Left ventricle myocardium superior (tissue), 1 donor: ENCODE results near the gene PDZRN3. TPM values are rescaled to one million over a fixed set of nuclear protein-coding genes. Genes with fewer than 3 reads are reported as not detected.
A peak's percentile ranks its signal among the peaks of the same experiment; 100 is the strongest.

Experiments used
- ATAC-seq: fragments of 200-7000 bp; cut with Tn5 transposase; one replicate; pipeline ENCODE4 v1.9.1; 2020; ENCODE audit warnings: mild to moderate bottlenecking, moderate library complexity
- DNase-seq: peaks from one replicate; pipeline ENCODE4 v3.0.0-alpha.2; 2020
- intact Hi-C: fragments of 100-400 bp; cut with micrococcal nuclease; formaldehyde crosslinking; loops from one replicate; pipeline ENCODE4 v1.11.0; 2022
- total RNA-seq: library from RNA; stranded (reverse); fragmentation: NEBNext Ultra II Directional; extraction: Animal tissue kit (Norgen Biotek cat#: 25700); gene quantifications from one replicate; pipeline ENCODE4 v1.2.1, GENCODE V29; 2021
- donor health status: DM: no; HTN: yes; CAD: no; lungs with severe emphysema.

Gene PDZRN3
- total RNA-seq, 1 donor from 2014 or later, result 147 TPM

DNA sequence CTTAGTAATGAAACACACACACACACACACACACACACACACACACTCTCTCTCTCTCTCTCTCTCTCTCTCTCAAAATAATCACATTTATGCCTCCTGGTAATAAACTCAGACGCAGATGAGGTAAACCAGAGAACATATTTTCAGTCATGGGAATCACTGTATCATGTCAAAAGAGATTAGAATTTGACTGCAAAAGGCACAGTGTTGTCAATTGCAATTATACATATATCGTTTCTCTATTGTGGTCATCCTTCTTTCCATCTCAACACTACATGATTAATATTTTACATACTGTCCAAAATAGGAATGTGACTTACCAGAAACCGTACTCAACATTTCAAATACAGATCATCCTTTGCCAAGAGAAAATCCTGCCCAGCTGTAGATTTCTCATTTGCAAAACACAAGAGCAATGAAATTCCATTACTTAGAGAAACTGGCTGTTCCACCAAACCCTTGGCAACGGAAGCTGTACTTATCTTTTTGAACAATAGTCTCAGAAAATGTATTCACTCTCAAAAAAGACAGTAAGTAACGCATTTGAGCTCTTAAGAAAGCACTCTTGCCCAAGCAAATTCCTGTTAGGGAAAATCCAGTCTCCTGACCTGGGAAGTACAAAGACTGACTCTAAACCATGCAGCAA, 24.3 kb downstream of the PDZRN3 start:
- intact Hi-C loops, result no loop called here
- ATAC-seq, result peak; percentile 25
- DNase-seq, result no peak

DNA sequence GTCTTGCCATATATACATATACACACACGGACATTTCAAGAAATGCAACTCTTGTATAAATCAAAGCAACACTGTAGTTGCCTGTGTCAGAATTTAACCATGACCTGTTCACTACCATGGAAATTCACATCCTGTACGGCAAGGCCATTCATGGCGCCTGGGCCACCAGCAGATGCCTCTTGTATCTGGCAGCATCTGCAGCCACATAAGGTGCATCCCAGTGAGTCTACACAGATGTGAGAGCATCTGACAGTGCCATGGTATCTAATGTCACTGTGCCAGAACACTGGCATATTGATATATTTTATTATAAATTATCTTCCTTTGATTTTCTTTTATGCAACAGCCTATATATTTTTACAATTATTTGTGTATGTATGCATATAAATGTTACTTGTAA, 25.1 kb downstream of the PDZRN3 start:
- ATAC-seq, result no peak
- intact Hi-C loops, result no loop called here
- no peak for DNase-seq

- no peak for DNase-seq
- ATAC-seq, result no peak
- intact Hi-C loops, result no loop called here
These were observed 27.3 kb downstream of the PDZRN3 start for GRCh38 chr3:73597476-73597875.

- intact Hi-C loops, result no loop called here
- ATAC-seq (peak; percentile 50), DNase-seq (no peak)
These were observed 32.3 kb downstream of the PDZRN3 start for GRCh38 chr3:73592154-73593144.

DNA sequence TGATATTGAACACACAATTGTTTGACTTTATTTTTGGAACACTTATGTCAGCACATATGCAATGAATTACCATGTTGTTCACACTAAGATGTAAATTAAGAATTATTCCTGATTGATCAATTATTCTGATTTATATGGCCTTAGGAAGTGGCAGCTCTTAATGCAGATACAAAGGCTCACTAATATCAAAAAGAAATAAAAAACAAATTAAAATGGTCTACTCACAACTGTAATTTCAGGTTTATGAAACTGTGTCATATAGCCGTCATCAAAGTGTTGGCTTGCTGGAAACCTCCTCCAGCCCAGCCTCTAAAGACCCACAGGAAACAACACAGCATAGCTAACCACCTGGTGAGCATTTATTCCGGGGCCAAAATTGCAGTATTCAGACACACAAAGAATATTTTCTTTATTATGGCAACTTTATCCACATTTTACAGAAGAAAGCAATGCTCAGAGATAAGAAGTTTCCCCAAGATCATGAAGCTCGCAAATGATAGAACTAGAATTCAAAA, 33.4 kb downstream of the PDZRN3 start:
- intact Hi-C loops, result no loop called here
- DNase-seq, result no peak
- ATAC-seq, result no peak

- intact Hi-C loops, result no loop called here
- peak; percentile 5 for ATAC-seq
- no peak for DNase-seq
These were observed 38.1 kb downstream of the PDZRN3 start for GRCh38 chr3:73586628-73587027.

DNA sequence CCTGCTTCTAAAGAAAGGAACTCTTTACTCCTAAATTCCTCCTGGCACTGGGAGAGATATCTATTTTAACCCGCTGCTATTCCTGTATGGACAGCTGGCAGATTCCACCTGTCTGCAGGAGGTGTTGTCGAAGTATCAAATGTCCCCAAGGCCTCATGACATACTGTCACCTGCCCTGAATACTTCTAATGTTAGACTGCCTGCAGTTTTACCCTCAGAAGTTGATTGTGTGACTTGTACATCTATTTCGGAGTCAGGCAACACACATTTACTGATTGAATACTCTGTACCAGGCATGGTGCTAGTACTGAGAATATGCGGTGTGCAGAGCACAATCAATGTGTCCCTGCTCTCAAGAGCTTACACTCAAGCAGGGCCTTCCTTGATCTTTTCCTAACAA, 38.6 kb downstream of the PDZRN3 start:
- intact Hi-C loops, result no loop called here
- DNase-seq, result no peak

DNA sequence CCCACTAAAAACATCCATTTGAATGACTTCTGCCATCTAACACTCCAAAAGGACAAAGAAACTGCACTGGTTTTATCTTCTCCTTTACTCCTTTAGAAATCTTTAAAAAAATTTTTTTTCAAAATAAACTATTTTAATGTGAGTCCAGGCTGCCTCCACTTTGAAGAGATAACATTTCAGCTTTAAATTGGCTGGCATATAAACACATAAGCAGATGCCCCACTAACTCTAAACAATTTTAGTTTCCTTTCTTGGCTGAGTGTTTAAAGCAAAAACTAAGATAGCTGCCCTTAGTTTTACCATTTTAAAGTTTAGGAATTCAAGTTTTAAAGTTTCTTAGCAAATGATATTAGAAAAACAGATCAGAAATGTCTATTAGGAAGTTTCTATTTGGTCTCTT, 39.9 kb downstream of the PDZRN3 start:
- intact Hi-C loops, result no loop called here
- DNase-seq (no peak), ATAC-seq (no peak)

More for the DNA sequence above, 38.6 kb downstream of the PDZRN3 start:
- peak; percentile 94 for ATAC-seq

GRCh38 chr3:73582535-73582934, 42.2 kb downstream of the PDZRN3 start:
- intact Hi-C loops, result no loop called here

DNA sequence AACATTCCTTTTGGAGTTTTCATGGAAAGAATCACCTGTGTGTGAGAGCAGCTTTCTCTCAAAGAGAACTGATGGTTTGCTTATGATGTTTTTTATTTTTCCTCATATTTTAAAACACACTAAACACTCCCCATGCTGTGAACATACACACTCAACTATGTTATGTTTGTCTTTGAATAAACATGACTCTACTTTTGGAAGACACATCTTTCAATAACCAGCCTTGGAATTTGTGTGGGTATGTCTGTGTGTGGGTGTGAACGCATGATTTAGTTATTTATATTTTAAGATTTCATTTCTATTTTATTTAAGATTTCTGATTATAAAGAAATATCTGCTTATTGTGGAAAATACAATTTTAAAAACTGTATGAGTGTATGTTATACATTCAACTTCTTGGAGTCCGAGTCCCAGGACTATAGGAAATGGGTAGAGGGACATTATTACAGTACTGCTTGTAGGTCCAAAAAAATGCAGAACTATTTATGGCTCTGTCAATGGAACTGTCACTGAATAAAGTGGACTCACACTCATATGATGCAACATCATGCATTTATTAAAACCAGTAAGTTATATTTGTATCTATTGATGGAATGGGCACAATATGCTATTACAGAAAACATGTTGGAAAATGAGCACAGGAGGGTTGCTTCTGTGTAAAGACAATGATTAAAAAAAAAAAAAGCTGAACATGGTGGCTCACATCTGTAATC, 43.5 kb downstream of the PDZRN3 start:
- intact Hi-C loops, result no loop called here
- ATAC-seq, result no peak
- no peak for DNase-seq

More at GRCh38 chr3:73582535-73582934, 42.2 kb downstream of the PDZRN3 start:
- ATAC-seq, result no peak
- no peak for DNase-seq

- ATAC-seq (no peak), DNase-seq (no peak)
These were observed 44.4 kb downstream of the PDZRN3 start for GRCh38 chr3:73580343-73580742.

GRCh38 chr3:73577704-73578103, 47.0 kb downstream of the PDZRN3 start:
- ATAC-seq (no peak), DNase-seq (no peak)
- intact Hi-C loops, result no loop called here

More at GRCh38 chr3:73580343-73580742, 44.4 kb downstream of the PDZRN3 start:
- intact Hi-C loops, result no loop called here

DNA sequence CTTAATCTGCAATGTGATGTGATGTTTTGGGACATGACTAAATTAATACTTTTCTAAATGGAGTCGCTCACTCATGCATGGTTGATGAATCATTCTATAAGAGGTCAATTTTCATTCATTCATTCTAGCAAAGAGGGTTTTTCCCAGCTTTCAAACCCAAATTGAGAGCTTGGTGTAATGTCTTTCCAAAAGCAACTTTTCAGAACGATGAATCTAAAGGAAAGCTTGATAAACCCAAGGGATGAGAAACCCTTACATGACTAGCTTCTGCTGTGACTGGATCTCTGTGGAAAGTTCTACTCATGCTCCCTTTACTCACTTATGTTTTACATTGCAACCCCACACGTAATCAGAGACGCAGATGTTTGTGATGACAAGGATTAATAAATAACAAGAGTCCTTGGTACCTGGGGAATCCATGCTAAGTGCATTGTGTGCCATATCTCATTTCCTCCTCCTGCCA, 47.7 kb downstream of the PDZRN3 start:
- ATAC-seq, result no peak
- no peak for DNase-seq
- intact Hi-C loops, result no loop called here

DNA sequence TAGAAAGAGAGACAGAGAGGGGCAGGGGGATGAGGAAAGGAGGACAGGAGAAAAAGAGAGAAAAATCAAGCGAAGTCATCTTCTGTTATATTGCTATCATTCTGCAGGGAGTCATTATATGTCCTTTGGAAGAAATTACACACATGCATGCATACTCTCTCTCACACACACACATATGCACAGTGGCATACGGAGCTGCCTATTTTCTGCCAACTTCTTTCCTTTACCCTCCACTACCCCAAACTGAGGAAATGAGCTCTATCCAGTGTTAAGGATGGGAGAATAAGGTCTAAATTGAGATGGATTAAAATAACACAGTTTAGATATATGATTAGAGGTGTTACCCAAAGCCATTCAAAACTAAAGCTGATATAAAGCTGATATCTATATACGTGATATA, 48.8 kb downstream of the PDZRN3 start:
- ATAC-seq, result no peak
- no peak for DNase-seq
- intact Hi-C loops, result no loop called here

DNA sequence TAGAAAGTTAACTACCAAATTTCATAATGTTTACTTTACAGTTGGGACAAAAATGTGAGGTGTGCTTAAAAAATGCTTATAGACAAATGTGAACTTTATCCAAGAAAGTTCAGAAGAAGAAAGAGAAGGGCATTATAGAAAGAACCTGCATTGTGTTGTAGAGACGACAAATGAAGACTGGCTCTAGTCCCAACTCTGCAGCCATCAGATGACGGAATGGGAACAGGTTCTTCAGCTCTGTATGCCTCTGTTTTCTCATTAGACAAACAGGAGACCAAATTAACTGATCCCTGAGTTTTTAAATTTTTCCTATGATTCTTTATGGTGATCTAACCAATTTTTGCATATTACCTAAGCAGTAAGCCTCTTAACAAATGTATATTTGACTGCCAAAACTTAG, 49.2 kb downstream of the PDZRN3 start:
- DNase-seq (no peak), ATAC-seq (peak; percentile 55)
- intact Hi-C loops, result no loop called here

DNA sequence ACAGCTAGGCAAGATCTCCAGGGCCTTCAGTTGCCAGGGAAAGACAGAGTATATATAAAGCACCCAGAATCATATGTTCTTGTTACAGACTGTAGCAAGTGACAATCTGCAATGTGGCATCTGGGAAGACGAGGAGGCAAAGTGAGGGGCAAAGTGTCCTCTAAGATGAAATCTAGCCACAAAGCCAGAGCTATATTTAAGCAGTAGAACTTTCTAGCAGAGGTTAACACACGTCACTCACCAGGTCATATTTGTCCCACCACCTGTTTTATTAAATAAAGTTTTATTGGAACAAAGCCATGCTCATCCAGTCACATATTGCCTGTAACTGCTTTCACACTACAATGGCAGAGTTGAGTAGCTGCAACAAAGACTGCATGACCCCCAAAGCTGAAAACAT, 51.5 kb downstream of the PDZRN3 start:
- no peak for DNase-seq
- intact Hi-C loops, result no loop called here
- no peak for ATAC-seq

- ATAC-seq, result no peak
- DNase-seq, result no peak
- intact Hi-C loops, result no loop called here
These were observed 52.4 kb downstream of the PDZRN3 start for GRCh38 chr3:73572368-73572767.

DNA sequence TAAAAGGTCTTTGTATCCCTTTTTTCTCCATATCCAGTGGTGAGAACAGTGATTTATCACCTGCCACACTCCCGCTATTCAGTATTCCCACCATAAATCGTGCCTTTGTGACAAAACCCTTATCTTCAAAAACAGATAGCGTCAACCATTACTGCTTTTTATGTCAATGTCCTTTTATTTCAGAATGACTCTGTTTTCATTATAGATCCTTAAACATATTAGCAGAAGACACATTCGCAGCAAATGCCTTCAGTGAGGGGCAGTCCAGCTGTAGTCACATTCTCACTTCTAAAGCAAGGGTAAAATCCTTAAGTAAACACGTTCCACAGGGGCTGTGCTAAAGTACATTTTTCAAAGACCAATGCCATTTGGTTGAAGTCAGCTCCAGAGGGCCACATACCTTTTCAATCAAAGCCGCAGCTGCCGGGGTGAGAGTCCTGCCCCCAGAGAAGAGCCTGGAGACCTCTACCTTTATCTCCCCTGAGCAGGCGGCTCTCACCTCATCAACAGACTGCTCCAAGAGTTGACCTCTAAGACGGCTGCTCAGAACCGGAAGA, 53.4 kb downstream of the PDZRN3 start:
- ATAC-seq, result no peak
- intact Hi-C loops, result no loop called here
- no peak for DNase-seq

DNA sequence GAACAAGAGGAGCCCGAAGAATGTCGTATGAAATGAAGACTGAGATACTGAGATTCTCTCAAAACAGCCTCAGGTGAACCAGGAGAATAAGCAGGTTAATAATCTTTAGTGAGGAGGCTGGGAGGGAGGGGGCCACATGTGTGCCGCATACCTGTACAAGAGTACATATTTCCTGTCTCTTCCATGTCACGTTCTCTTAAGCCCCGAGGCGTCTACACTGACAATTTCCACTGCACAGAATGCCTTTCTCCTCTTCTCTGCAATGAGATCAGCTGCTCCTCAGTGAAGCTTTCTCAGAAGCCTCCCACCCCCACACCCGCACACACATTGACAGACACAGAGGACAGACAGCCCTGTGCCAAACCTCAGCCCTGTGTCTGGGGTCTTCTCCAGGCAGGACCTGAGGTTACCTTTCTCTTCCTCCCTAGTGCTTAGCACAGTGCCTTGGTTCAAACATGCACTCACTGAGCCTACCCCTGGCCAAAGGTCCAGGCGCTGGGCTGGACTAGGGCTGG, 55.4 kb downstream of the PDZRN3 start:
- intact Hi-C loops, result no loop called here
- no peak for DNase-seq
- ATAC-seq, result peak; percentile 40
